ENCODE results near the gene SYNM. TPM values are rescaled to one million over a fixed set of nuclear protein-coding genes. Genes with fewer than 3 reads are reported as not detected.

SYNM gene
- polyA plus RNA-seq, 1 experiment, result 1.8 TPM

GRCh38 chr15:99118801-99119546 is 14.1 kb downstream of the SYNM start:
- POLR2A ChIA-PET, result no interaction called here
- H3K27me3 ChIP-seq (ENCODE audit: control insufficient read depth, insufficient read depth, low read length), result no peaks in the 10 kb centered on the region
- DNase-seq (ENCODE audit: low read depth), result no peak
- no peaks in the 10 kb centered on the region; the same call in 1 of the 2 replicates for H3K36me3 ChIP-seq (ENCODE audit: control insufficient read depth, insufficient read depth, low read length)
- CTCF ChIA-PET, result interaction anchor here (0.6 kb wide), 1 partner anchor 11 kb away, joined by 3 read pairs; no protein-coding TSS in a partner anchor
- no peak for TF ChIP-seq CTCF (IDR thresholded peaks at IDR 0.05; ENCODE audit: insufficient read depth, low read depth, low read length)
- no peak overlapping the region for H3K4me3 ChIP-seq (ENCODE audit: low read depth, low read length)

GRCh38 chr15:99120050-99120777 is 15.3 kb downstream of the SYNM start:
- no peak for TF ChIP-seq CTCF (IDR thresholded peaks at IDR 0.05; ENCODE audit: insufficient read depth, low read depth, low read length)
- CTCF ChIA-PET, result interaction anchor here (0.7 to 1.5 kb wide), 3 partner anchors 15 to 18 kb away, joined by 3 to 7 read pairs (median 4); partner anchors contain the start of gene SYNM
- POLR2A ChIA-PET, result no interaction called here
- H3K36me3 ChIP-seq (ENCODE audit: control insufficient read depth, insufficient read depth, low read length), result no peaks in the 10 kb centered on the region; the same call in 1 of the 2 replicates
- H3K4me3 ChIP-seq (ENCODE audit: low read depth, low read length), result no peak overlapping the region
- H3K27me3 ChIP-seq (ENCODE audit: control insufficient read depth, insufficient read depth, low read length), result no peaks in the 10 kb centered on the region
- no peak for DNase-seq (ENCODE audit: low read depth)

GRCh38 chr15:99121207-99121606 is 16.3 kb downstream of the SYNM start:
- Histone ChIP-seq H3K4me3 (ENCODE audit: low read depth, low read length) (no peak overlapping the region), H3K36me3 (ENCODE audit: control insufficient read depth, insufficient read depth, low read length) (no peaks in the 10 kb centered on the region; the same call in 1 of the 2 replicates), H3K27me3 (ENCODE audit: control insufficient read depth, insufficient read depth, low read length) (no peaks in the 10 kb centered on the region)
- ChIA-PET POLR2A (no interaction called here), CTCF (interaction anchor here (1.2 to 1.6 kb wide), 3 partner anchors 12 to 92 kb away, joined by 4 to 7 read pairs (median 4); partner anchors contain the start of gene SYNM)
- no peak for TF ChIP-seq CTCF (IDR thresholded peaks at IDR 0.05; ENCODE audit: insufficient read depth, low read depth, low read length)
- DNase-seq (ENCODE audit: low read depth), result no peak

GRCh38 chr15:99121691-99122410 is 17.0 kb downstream of the SYNM start:
- POLR2A ChIA-PET, result no interaction called here
- CTCF ChIA-PET, result interaction anchor here (1.2 to 3.3 kb wide), 4 partner anchors 13 to 91 kb away, joined by 4 to 15 read pairs (median 6); partner anchors contain the start of gene SYNM
- Histone ChIP-seq H3K27me3 (ENCODE audit: control insufficient read depth, insufficient read depth, low read length) (no peaks in the 10 kb centered on the region), H3K36me3 (ENCODE audit: control insufficient read depth, insufficient read depth, low read length) (no peaks in the 10 kb centered on the region; the same call in 1 of the 2 replicates), H3K4me3 (ENCODE audit: low read depth, low read length) (no peak overlapping the region)
- no peak for DNase-seq (ENCODE audit: low read depth)
- TF ChIP-seq CTCF (IDR thresholded peaks at IDR 0.05; ENCODE audit: insufficient read depth, low read depth, low read length), result no peak

Data from BJ (cell line).